ENCODE data around the gene CDIPT.

GRCh38 chr16:29843931-29844330 is 19.1 kb downstream of the CDIPT start:
- TF ChIP-seq CTCF (IDR thresholded peaks at IDR 0.05), result no peak
- TF ChIP-seq POLR2A (IDR thresholded peaks at IDR 0.05), result no peak
